Astrocyte of the hippocampus (primary cell): ENCODE data around the gene PDE4D.
"Not testable (repeated sequence)": the region's sequence is repeated elsewhere in the genome, so short reads cannot be mapped to it uniquely, and the experiment has no call there.

ENCODE experiments used
- DNase-seq: peaks from one replicate; pipeline ENCODE4 v3.0.0; 2011; ENCODE audit warnings: low read depth, low spot score

PDE4D gene

DNA sequence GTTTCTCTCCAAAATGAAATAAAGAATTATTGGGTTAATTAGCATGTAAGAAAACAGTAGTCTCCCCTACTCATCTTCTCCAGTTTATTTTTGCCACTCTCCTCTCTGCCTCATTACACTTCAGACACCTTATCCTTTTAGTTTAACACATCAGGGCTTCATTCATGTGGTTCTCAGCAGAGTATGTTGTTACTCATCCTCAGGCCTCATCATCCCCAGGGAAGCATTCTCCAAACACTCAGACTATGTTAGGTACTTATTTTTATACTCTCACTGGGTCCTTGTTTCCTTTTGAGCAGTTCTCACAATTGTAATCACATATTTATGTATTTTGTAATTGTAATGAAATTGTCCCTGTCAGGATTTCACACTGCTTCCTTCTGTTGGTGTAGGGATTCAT lies 470.5 kb downstream of the PDE4D start:
- peak; percentile 6 for DNase-seq

- no peak for DNase-seq
These were observed 471.3 kb downstream of the PDE4D start for GRCh38 chr5:59421986-59422941.

DNA sequence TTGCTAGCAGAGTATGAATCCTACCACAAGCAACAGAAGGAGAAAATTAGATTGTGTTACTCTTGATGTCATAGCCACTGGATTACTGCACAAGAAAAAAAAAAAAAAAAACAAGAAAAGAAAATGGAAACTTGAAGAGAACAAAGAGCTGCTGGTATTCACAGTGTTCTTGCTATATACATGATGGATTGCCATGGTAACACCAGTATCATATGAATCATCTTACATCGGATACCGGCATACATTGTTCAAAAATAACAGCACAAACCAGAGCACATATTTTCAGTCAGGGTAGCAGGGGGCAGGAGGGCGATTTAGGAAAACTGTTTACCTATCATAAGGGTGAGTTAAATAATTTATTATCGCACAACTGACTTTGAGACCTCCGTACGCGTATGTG lies 472.9 kb downstream of the PDE4D start:
- no peak for DNase-seq

DNA sequence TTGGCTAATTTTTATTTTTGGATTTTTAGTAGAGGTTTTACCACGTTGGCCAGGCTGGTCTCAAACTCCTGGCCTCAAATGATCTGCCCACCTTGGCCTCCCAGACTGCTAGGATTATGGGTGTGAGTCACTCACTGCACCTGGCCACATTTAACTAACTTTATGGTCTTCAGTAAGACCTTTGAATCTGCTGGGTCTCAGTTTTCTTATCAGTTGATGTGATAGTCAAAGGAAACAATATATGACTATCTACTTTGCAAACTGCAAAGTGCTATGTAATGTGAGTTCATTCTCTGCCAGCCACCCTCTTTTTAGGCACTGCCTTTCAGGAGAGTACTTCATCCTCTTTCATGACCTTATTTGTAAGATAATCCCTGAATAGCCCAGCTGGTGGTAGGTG lies 474.7 kb downstream of the PDE4D start:
- DNase-seq: no peak

GRCh38 chr5:59416451-59416850 lies 477.1 kb downstream of the PDE4D start:
- DNase-seq: no peak

GRCh38 chr5:59416026-59416425 lies 477.5 kb downstream of the PDE4D start:
- no peak for DNase-seq

GRCh38 chr5:59412428-59412827 lies 481.1 kb downstream of the PDE4D start:
- no peak for DNase-seq

DNA sequence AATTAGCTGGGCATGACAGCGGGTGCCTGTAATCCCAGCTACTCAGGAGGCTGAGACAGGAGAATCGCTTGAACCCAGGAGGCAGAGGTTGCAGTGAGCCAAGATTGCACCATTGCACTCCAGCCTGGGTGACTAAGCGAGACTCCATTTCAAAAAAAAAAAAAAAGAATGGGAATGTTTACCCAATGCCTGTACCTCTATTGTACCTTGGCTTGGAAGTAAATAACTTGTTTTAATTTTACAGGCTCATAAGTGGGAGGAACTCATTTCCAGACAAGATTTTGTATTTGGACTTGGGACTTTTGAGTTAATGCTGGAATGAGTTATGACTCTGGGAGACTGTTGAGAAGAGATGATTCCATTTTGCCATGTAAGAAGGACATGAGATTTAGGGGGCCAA lies 484.5 kb downstream of the PDE4D start:
- not testable (repeated sequence) for DNase-seq

DNA sequence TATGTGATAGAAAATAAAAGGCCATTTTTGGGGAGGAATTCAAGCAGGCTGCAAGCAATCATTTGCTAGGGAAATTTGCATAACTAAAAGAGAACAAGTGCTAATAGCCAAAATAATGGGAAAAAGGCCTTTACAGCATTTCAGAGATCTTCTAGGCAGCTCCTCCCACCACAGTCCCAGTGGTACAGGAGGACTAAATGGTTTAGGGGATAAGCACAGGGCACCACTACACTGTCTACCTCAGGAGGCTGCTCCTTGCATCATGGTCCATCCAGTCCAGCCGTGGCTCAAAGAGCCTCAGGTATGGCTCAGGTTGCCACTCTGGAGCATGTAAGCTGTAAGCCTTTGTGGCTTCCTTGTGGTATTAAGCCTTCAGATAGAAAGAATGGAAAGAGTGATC lies 485.6 kb downstream of the PDE4D start:
- DNase-seq: no peak

DNA sequence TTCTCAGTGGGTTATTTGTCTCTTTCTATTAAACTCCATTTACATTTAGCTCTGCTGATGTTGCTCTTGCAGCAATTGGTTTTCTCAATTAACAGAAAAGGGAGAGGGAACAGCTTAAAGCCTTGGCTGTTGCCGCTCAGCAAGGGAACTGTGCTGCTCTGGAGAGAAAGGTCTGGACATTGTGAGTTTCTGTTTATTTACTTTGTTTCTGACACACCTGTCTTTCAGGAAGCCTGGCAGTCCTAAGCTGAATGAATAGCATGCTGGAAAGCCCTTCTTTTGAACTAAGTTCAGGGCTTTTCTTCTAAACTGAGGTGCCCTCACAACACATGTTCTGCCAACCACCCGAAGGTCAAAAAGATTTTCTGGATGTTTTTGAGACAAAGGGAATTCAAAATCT lies 491.9 kb downstream of the PDE4D start:
- DNase-seq: no peak

DNA sequence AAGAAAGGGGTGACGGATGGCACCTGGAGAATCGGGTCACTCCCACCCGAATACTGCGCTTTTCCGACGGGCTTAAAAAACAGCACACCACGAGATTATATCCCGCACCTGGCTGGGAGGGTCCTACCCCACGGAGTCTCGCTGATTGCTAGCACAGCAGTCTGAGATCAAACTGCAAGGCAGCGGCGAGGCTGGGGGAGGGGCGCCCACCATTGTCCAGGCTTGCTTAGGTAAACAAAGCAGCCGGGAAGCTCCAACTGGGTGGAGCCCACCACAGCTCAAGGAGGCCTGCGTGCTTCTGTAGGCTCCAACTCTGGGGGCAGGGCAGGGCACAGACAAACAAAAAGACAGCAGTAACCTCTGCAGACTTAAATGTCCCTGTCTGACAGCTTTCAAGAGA lies 498.6 kb downstream of the PDE4D start:
- DNase-seq: not testable (repeated sequence)

- DNase-seq: no peak
These were observed 499.7 kb downstream of the PDE4D start for GRCh38 chr5:59393585-59394420.

GRCh38 chr5:59391576-59391975 lies 501.9 kb downstream of the PDE4D start:
- DNase-seq: no peak

- no peak for DNase-seq
These were observed 502.5 kb downstream of the PDE4D start for GRCh38 chr5:59390989-59391388.

DNA sequence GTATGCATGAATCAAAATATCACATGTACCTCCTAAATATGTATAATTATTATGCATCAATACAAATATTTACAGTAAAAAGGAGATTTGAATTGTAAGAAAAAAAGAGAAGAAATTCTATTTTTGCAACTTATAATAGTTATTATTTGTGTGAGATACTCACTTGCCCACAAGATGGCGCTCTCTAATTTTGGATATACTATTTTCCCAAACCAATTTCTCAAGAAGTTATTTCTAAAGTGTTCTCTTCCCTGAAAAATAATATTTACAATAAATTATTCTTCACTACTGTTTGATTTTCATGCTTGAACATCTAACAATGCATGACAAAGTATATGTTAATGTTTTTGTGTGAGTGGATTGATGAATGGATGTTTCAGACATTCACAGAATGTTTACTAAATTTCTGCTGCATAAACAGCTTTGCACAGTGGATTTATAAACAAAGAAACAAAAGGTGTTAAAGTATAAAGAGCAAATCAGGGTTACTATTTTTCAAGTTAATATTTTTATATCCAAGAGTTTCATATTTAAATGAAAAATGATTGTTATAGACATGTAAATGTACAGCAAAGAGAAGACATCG lies 503.4 kb downstream of the PDE4D start:
- DNase-seq: peak; percentile 50

GRCh38 chr5:59387127-59387526 lies 506.4 kb downstream of the PDE4D start:
- DNase-seq: no peak

DNA sequence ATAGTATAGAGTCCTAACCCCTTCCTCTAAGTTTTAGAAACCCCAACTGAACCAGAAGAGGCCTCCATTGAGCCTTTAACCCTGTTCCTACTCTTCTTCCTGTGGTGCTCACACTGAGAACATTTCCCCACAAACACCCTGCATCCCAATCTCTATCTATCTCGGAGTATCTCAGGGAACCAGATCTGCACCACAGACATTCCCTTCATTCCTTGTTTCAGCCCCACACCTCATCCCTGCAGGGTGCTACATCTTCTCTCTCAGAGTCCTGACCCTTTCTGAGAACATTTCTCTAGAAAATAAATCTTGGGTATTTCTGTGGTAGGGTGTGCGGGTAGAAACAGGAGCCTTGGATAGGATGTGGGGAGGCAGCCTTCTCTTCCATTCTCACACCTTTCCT lies 507.8 kb downstream of the PDE4D start:
- DNase-seq: no peak

GRCh38 chr5:59380350-59380951 lies 513.1 kb downstream of the PDE4D start:
- peak; percentile 88 for DNase-seq

GRCh38 chr5:59374036-59374435 lies 519.5 kb downstream of the PDE4D start:
- not testable (repeated sequence) for DNase-seq

DNA sequence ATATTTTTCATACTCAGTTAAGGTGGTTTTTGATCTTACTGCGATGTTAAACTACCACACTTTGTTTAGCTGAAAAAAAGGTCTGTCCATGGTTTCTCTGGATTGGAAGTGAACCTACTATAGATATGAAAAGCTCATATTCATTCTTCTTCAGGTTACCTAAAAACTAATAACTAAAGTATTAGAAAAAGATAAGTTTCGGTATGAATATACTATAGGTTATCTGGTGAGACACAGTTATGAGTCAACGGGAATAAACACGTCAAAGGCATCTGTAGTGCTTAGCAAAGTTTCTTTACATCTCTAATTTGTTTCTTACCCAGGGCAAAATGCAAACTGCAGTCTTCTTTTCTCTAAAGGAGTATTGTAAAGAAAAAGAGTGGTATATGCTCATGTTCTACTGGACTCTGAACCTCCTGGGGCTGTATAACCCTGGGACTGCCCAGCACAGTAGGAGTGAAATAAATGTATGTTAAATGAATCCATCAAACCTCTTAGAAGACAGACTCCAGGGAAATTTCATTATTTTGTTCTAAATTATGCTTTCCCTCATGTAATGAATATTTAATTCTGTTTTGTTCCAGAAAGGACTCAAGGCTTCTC lies 521.9 kb downstream of the PDE4D start:
- DNase-seq: no peak

GRCh38 chr5:59368951-59369350 lies 524.6 kb downstream of the PDE4D start:
- DNase-seq: no peak
